Forelimb muscle (tissue), 1 donor: ENCODE results near the gene PSMD9. TPM values are rescaled to one million over a fixed set of nuclear protein-coding genes. Genes with fewer than 3 reads are reported as not detected.

Experiments
- DNase-seq: peaks from one replicate; pipeline ENCODE4 v3.0.0-alpha.2; 2013; ENCODE audit warnings: low read depth
- polyA plus RNA-seq: library from polyadenylated mRNA; unstranded; fragments of 120-200 nt; gene quantifications from one replicate; pipeline ENCODE4 v1.2.1, GENCODE V29; 2013; ENCODE audit not compliant: insufficient read length

Gene PSMD9
- polyA plus RNA-seq, 1 donor = 39.4 TPM

GRCh38 chr12:121953695-121954094 lies 65.1 kb downstream of the PSMD9 start:
- no peak for DNase-seq

DNA sequence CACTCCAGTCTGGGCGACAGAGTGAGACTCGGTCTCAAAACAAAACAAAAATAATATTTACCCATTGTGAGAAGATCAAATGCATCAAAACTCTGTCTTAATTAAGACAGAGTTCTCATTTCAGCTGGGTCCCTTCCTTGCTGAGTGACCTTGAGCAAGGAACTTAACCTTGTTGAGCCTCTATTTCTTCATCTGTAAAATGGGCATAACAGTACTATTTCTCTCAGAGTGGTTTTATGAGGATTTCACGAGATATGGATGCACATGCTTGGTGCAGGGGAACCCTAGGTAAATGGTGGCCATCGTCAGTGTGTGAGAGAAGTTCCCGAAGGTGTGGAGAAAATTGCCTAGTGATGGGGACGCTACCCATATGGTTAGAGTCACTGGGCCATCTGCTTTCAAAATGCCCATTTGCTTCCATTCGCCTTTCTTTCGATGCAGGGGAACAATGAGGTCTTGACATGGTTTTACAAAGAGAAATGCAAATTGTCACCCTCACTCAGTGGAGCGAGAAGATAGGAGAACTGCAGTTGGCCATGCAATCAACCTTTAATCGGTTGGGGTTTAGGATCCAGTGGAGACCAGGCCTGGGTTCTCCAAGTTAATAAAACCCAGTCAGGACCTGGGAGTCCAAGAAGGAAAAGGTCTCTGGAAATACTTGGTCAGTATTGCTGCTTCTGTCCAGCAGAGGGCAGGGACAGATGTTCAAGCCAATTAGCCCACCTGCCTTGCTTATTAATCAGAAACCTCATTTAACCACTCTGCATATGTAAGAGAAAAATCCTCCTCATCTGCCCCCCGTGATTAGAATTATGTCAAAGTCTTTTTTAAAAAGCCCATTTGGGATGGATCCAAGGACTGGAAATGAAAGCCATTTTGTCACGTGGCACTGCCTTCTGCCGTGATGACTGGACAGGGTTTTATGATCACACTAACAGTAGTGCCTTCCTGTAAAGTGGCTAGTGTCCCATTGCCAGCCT lies 67.0 kb downstream of the PSMD9 start:
- DNase-seq = no peak

DNA sequence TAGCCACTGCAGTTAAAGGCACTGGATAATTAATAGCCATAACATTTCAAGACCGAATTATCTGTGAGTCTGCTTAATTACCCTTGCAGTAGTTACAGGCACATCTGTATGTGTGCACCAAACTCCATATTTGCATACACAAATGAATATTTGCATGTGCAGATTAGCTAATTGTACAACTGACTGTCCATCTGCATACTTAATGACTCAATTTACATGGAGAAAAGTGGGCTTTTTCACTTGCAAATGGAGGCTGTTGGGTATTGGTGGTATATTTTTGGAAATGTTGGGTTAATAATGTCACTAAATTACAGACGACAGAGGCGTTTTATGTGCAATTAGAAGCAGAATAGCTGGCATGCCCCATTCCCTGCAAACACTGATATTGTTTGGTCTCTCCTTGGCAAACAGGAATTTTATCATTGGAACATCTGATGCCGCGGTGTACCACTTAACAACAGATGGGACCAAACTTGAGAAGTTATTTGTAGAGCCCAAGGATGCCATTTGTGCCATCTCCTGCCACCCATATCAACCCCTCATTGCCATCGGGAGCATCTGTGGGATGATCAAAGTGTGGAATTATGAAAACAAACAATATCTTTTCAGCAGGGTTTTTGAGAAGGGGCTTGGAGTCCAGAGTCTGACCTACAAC lies 69.4 kb downstream of the PSMD9 start:
- DNase-seq = no peak

DNA sequence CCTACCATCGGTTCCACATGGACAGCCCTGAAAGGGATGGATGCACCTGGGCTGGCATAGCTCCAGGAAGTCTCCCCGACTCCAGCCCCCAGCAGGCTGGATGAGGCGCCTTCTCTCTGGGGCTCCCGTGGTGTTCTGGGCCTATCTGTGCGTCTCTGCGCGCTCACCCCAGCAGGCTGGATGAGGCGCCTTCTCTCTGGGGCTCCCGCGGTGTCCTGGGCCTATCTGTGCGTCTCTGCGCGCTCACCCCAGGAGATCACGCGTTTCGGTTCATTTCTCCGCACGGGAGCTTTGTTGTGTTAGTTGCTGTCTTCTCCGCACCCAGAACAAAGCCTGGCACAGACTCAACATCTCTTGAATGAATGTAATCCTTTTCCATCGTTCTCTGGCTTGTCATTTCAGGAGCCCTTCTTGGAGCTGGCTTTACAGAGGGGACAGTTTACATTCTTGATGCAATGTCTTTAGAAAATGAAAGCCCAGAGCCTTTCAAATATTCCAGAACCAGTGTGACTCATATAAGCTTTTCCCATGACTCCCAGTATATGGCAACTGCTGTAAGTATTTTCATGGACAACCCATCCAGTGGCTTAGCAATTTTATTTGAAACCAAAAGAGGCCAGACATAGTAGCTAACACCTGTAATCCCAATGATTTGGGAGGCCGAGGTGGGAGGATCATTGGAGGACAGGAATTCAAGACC lies 70.1 kb downstream of the PSMD9 start:
- no peak for DNase-seq

DNA sequence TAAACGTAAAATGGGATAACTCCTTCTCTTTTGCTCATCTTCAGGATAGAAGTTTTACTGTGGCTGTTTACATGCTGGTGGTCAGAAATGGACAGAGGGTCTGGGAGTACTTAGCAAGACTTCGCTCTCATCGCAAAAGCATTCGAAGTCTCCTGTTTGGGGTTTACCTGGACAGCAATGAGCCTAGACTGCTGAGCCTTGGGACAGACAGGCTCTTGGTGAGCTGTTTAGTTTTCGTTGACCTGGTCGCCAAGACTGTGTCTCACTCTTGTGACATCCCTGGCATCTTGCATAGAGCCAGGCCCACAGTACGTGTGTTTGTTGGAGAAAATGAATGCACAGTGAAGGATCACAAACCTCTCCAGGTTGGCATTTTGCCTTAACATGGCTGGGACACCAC lies 72.0 kb downstream of the PSMD9 start:
- DNase-seq = no peak

DNA sequence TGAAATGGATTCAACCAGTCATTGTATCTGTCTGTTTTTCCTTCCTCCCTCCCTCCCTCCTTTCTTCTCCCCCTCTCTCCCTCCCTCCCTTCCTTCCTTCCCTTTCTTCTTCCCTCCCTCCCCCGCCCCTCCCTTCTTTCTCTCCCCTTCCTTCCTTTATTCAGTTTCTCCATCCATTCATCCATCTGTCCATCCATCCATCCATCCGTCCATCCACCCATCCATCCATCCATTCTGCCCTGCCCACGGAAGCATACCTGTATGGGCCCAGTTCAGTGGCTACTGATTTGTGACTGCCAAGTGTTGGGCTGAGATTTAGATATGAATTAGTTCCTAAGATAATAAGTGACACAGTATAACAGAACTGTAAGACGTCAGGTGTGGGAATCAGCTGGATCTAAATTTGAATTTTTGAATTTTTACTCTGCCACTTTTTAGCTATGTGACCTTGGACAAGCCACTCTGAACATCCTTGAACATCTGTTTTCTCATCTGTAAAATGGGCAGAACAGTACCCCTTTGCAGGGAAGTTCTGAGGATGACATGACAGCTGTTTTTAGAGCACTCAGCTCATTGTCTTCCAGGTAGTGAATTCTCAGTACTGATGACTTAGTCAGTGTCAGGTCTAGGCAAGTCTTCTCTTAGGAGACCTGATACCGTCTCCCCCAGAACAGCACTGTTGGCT lies 72.7 kb downstream of the PSMD9 start:
- no peak for DNase-seq

- no peak for DNase-seq
These were observed 74.9 kb downstream of the PSMD9 start for GRCh38 chr12:121963341-121964018.

DNA sequence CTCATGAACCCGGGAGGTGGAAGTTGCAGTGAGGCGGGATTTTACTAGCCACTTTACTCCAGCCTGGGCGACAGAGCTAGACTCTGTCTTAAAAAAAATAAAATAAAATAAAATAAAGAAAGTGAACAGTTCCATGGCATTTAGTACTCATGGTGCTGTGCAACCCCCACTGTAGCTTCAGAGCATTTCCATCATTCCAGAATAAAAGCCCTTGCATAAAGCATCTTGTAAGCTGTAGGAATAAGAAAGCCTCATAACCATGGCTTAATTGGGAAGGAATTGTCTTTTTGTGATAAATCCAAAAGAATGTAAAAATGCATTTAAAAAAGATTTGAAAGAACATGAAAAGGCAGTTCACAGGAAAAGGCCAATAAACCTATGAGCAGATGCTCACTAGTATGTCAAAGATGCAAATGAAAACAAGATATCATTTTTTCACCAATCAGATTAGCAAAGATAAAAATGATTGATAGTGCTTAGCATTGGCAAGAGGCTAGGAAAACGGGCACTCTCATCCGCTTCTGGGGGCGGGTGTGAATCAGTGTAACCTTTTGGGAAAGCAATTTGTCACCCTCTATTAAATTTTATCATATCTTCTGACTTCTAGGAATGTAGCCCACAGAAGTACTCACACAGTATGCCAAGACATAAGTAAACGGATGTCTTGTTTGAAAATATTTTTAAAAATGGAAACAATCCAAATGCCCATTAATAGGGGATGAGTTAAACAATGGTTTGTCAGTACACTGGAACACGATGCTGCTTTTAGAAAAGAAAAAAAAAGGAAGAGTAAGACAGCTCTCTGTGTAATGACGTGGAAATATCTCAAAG lies 76.4 kb downstream of the PSMD9 start:
- DNase-seq = no peak

DNA sequence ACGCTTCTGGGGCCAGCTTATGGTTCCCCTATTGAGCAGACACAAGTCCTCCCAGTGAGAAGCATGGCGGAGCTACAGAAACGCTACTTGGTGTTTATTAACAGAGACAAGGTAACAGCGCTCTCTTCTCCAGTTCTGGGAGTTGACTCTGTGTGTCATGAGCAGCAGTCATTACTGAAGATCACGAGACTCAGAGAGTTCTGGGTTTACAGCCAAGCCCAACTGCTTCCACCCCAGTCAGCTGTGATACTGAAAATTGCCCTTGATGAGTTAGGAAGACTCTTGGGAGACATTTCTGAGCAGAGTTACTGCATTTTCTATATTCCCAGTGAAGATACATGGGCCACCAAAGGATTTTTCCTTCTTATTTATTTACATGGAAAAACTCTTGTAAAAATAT lies 78.4 kb downstream of the PSMD9 start:
- no peak for DNase-seq

Other genes with a start within 250 kb of the PSMD9 start
- gene MORN3, start 219.1 kb upstream of the PSMD9 start, polyA plus RNA-seq = 0.34 TPM
- gene TMEM120B, start 176.0 kb upstream of the PSMD9 start, polyA plus RNA-seq = 19.5 TPM
- 2.6 TPM for gene RHOF, start 95.1 kb upstream of the PSMD9 start, polyA plus RNA-seq
- 8.6 TPM for gene SETD1B, start 84.8 kb upstream of the PSMD9 start, polyA plus RNA-seq
- 0.08 TPM for gene HPD, start 29.9 kb upstream of the PSMD9 start, polyA plus RNA-seq
- gene CFAP251, start 29.8 kb downstream of the PSMD9 start, polyA plus RNA-seq = 1.3 TPM
- gene BCL7A, start 133.1 kb downstream of the PSMD9 start, polyA plus RNA-seq = 16.8 TPM
- 30.7 TPM for gene MLXIP, start 190.0 kb downstream of the PSMD9 start, polyA plus RNA-seq